MM.1S (cell line): ENCODE data around the gene EXOC7.

ENCODE experiments used
- EZH2phosphoT487 ChIP-seq: fragments of 300-600 bp; sonication (generic); IDR thresholded peaks from 2 replicates; pipeline ENCODE4 v1.6.1; 2018; ENCODE audit warnings: antibody characterized with exemption, low read length
- TF ChIP-seq, protein P1 (sequence below): fragments of 300-600 bp; sonication (generic); IDR thresholded peaks from 2 replicates; pipeline ENCODE4 v1.5.1; 2016; ENCODE audit warnings: antibody characterized with exemption, low read length, mixed read lengths

- TF ChIP-seq, protein P1, sequence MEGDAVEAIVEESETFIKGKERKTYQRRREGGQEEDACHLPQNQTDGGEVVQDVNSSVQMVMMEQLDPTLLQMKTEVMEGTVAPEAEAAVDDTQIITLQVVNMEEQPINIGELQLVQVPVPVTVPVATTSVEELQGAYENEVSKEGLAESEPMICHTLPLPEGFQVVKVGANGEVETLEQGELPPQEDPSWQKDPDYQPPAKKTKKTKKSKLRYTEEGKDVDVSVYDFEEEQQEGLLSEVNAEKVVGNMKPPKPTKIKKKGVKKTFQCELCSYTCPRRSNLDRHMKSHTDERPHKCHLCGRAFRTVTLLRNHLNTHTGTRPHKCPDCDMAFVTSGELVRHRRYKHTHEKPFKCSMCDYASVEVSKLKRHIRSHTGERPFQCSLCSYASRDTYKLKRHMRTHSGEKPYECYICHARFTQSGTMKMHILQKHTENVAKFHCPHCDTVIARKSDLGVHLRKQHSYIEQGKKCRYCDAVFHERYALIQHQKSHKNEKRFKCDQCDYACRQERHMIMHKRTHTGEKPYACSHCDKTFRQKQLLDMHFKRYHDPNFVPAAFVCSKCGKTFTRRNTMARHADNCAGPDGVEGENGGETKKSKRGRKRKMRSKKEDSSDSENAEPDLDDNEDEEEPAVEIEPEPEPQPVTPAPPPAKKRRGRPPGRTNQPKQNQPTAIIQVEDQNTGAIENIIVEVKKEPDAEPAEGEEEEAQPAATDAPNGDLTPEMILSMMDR: no peak
- TF ChIP-seq EZH2phosphoT487: no peak
Measured at GRCh38 chr17:76079956-76080767, 23.4 kb downstream of the EXOC7 start.
